Kasumi-1 (cell line): ENCODE measurements around the gene TESPA1.
"Not testable (repeated sequence)": the region's sequence is repeated elsewhere in the genome, so short reads cannot be mapped to it uniquely, and the experiment has no call there.

Source experiments
- DNase-seq, 2 experiments: peaks; one replicate each; lab custom pipeline; 2025; lab: John Stamatoyannopoulos, UW

The TESPA1 gene

GRCh38 chr12:54945082-54945481 lies 39.5 kb downstream of the TESPA1 start:
- no peak for DNase-seq

GRCh38 chr12:54943292-54943691 lies 41.3 kb downstream of the TESPA1 start:
- DNase-seq: not testable (repeated sequence)

DNA sequence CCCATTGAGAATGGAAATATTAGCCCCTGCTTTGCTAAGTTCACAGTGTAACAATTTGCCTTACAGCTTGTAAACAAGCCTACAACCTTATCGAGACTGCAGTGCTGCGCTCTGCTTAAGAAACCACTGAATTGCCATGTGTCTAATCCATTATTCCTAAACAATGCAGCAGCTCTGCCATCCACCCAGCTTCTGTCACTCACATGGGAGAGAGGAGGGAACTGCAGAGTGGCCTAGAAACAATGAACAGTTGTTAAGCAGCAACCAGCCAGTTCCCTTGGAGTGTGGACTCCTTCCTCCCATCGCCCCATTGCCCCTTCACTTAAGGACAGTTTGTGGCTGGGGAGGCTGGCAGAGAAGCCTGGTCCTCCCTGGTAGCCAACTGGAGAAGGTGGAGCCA lies 42.9 kb downstream of the TESPA1 start:
- DNase-seq: no peak

DNA sequence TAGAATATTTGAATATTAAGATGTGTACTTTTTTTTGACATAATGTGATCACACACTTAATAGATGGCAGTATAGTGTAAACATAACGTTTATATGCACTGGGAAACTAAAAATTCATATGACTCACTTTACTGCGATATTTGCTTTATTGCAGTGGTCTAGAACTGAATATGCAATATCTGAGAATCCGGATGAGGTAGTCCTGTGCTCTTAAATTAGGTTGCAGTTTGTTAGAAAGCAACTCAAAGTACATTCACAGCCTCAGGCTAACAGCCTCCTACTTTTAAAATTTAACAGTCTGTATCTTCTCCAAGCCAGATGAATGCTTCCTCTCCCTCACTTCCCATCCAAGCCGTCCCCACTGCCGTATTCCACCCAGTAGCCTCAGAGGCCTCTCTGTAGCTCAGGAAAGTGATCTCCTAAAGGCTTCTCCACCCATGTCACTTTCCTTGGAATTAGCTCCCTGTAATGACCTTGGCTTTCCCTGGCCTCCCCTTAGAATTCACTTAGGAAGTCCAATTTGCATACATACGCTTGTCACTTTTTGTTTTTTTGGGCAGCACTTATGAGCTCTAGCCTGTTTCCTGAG lies 43.7 kb downstream of the TESPA1 start:
- no peak for DNase-seq

DNA sequence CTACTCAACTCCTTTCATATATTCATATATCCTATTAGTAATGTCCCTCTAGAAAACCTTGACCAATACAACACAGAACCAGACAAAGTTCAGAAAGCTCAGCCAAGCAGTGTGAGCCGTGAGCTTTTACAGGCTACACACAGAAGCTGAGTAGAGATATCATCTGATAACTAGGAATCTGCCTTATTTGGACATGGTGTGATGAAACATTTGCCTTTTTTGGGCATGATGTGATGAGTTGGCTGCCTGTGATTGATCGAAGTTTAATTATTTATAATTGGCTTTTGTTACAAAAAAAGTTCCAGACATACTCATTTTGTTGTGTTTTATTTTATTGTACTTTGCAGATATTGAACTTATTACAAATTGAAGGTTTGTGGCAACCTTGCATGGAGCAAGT lies 46.6 kb downstream of the TESPA1 start:
- no peak for DNase-seq

GRCh38 chr12:54937376-54937775 lies 47.2 kb downstream of the TESPA1 start:
- no peak for DNase-seq

GRCh38 chr12:54936736-54937135 lies 47.8 kb downstream of the TESPA1 start:
- DNase-seq: no peak

- DNase-seq: no peak
Observed at GRCh38 chr12:54935235-54935951, 49.2 kb downstream of the TESPA1 start.

DNA sequence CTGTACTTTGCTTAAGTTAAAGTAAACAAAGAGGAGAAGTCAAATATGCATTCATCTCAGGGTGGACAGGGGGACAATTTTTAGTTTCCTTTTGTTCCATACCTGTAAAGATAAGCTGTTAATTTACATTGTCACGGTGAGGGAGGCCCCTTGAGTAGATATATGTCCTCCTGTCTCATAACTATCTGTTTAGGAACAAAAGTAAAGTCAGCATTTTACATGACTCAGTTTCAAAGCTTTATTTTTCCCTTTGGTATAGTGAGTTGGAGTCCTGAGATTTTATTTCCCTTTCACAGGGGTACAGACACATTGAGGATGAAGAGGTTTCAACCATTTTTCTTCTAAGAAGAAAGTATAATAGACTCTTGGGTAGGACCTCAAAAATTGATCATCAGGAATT lies 50.1 kb downstream of the TESPA1 start:
- DNase-seq: no peak

DNA sequence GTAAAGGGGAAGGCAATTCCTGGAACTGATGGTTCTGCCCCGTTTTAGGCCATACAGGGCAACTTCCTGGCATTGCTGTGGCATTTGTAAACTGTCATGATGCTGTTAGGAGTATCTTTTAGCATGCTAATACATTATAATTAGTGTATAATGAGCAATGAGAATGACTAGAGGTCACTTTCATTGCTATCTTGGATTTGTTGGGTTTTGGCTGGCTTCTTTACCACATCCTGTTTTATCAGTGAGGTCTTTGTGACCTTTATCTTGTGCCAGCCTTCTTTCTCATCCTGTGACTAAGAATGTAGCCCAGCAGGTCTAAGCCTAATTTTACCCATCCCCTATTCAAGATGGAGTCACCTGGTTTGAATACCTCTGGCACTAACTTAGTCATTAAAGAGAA lies 51.2 kb downstream of the TESPA1 start:
- no peak for DNase-seq

DNA sequence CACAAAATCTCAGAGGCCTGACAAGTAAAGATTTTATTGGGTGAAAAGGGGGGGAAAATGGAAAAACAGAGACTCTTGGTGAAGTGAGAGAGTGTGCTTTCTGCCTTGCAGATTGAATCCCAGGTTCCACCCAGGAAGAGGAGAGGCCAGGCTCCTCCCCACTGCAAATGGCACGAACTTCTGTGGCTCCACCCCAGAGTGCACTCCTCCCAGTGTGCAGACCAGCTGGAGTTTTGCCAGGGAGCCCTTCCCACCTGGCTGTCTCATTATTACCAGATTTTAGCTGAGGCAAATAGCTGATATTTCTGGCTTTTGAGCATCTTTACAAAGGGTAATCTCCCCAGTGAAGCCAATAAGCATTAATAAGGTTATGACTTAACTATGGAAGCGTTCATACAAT lies 51.9 kb downstream of the TESPA1 start:
- no peak for DNase-seq

DNA sequence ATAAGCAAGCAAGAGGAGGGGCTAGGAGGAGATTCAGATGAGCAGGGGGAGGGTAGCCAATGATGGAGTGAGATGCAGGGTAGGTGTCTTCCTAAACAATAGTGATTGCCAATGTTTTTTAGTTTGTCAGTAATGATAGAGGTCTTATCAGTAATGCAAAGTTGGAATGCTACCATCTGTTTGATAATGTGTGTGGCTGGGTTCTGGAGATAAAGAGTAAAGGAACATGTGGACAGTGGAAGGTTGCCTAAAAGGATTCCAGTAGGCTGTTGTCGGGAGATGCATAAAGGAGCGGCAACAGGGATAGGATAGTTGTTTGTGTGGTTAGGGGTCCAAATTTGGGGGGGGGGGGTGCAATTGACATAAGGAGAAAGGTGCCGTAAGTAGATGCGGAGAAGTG lies 52.5 kb downstream of the TESPA1 start:
- no peak for DNase-seq

DNA sequence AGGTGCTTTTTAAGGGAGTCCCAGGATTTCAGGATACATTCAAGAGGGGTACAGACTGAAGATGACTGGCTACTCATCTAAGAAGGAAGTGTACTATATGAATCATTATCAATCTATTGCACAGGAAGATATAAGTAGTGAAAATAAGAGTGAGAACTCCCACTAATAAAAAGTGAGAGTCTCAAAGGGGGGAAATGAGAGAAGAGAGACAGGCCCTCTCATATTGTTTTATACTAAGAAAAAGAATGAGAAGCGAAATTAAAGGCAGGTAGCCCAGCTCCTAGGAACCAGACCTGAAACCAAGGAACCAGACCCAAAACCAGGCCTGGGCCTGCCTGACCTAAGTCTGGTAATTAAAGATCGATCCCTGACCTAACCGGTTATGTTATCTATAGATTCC lies 54.6 kb downstream of the TESPA1 start:
- no peak for DNase-seq

- no peak for DNase-seq
Observed at GRCh38 chr12:54926246-54926645, 58.3 kb downstream of the TESPA1 start.

DNA sequence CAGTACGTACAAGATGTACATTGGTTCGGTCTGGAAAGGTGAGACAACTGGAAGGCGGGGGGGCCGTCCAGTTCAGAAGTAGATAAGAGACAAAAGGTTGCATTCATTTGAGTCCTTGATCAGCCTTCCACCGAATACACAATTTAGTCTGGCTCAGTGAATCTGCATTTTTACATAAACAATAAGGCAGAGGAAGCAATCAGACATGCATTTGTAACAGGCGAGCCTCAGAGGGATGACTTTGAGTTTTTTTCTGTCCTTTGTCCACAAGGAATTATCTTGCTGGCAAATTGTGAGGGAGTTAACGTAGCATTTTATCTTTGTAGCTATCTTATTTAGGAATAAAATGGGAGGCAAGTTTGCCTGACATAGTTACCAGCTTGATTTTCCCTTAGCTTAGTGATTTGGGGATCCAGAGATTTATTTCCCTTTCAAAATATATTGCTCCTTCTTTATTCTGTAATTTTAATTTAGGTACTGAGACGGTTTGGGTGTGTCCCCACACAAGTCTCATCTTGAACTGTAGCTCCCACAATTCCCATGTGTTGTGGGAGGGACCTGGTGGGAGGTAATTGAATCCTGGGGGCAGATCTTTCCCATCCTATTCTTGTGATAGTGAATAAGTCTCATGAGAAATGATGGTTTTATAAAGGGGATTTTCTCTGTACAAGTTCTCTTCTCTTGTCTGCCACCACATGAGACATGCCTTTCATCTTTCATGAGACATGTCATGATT lies 59.4 kb downstream of the TESPA1 start:
- no peak for DNase-seq

GRCh38 chr12:54917001-54917488 lies 67.5 kb downstream of the TESPA1 start:
- no peak for DNase-seq
